Peyer's patch (tissue), 4 donors: ENCODE data around the gene VAMP4. TPM values are rescaled to one million over a fixed set of nuclear protein-coding genes. Genes with fewer than 3 reads are reported as not detected.

Experiments used
- DNase-seq, 3 donors: peaks; one replicate each; pipeline ENCODE4 v3.0.0-alpha.2; 2017 to 2019
- H3K27ac ChIP-seq, 4 donors: fragments of 200-600 bp; sonication (generic); one replicate each; pipeline ENCODE4 v1.5.1; 2016 to 2019
- H3K27me3 ChIP-seq, 2 donors: fragments of 200-600 bp; sonication (generic); one replicate each; pipeline ENCODE4 v1.5.1; 2019
- H3K36me3 ChIP-seq, 3 donors: fragments of 200-600 bp; sonication (generic); one replicate each; pipeline ENCODE4 v1.5.1; 2016 to 2019
- H3K4me1 ChIP-seq, 4 donors: fragments of 200-600 bp; sonication (generic); one replicate each; pipeline ENCODE4 v1.5.1; 2016 to 2019
- H3K4me3 ChIP-seq, 4 donors: fragments of 200-600 bp; sonication (generic); 1 replicate in 3 of 4; 2 replicates in 1 of 4; pipeline ENCODE4 v1.5.1; 2016 to 2019; ENCODE audit warnings: mild to moderate bottlenecking in 1 of 4
- H3K9me3 ChIP-seq, 4 donors: fragments of 200-600 bp; sonication (generic); one replicate each; pipeline ENCODE4 v1.5.1; 2016 to 2019; ENCODE audit warnings: mild to moderate bottlenecking in 1 of 4
- CTCF ChIP-seq, 6 experiments: fragments of 450-650 bp in 4 of 6; fragments of 200-600 bp in 2 of 6; sonication (generic) in 1 of 6; IDR thresholded peaks; one replicate each; pipeline ENCODE4 v1.5.1; 2017 to 2019; ENCODE audit warnings: antibody characterized with exemption in 6 of 6, mild to moderate bottlenecking in 3 of 6, moderate library complexity in 1 of 6
- POLR2A ChIP-seq, 2 donors: fragments of 450-650 bp; IDR thresholded peaks; one replicate each; pipeline ENCODE4 v1.5.1; 2017; ENCODE audit warnings: antibody characterized with exemption in 2 of 2, mild to moderate bottlenecking in 2 of 2, moderate library complexity in 2 of 2
- total RNA-seq, 4 donors: library from RNA; depleted of rRNA; stranded (reverse); fragments of >200 nt; gene quantifications; one replicate each; pipeline ENCODE4 v1.1.0, GENCODE V29; 2016

Gene VAMP4
- total RNA-seq, 4 donors from 2014 or later, result 8.0 to 12.1 (median 10.3) TPM

DNA sequence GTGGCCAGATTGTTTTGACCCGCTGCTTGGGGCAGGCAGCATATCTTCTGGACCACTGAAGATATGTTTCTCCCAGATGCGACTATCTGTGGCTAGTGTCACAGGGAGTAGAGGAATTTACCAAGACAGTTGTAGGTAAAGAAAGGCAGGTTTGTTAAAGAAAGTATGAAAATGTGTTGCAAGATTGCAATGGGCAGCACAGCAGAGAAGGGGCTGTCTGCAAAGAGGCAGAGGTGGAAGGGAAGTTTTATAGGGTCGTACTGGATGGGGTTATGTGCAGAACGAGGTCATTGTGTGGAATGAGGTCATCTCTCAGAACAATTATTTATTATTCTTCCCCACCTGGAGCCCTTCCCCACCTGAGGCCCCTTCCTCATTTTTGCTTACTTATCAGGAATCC is 15.0 kb upstream of the VAMP4 start:
- Histone ChIP-seq H3K27me3 (no peaks in the 10 kb centered on the region), H3K27ac (no peak overlapping the region), H3K36me3 (no peaks in the 10 kb centered on the region), H3K9me3 (no peaks in the 10 kb centered on the region), H3K4me1 (no peaks in the 10 kb centered on the region), H3K4me3 (no peak overlapping the region)
- no peak for DNase-seq
- TF ChIP-seq CTCF (IDR thresholded peaks at IDR 0.05), result no peak
- no peak for TF ChIP-seq POLR2A (IDR thresholded peaks at IDR 0.05)

- Histone ChIP-seq H3K9me3 (no peaks in the 10 kb centered on the region), H3K4me1 (no peaks in the 10 kb centered on the region), H3K27me3 (no peaks in the 10 kb centered on the region), H3K36me3 (no peaks in the 10 kb centered on the region), H3K27ac (no peak overlapping the region), H3K4me3 (no peak overlapping the region)
- TF ChIP-seq CTCF (IDR thresholded peaks at IDR 0.05) (no peak), POLR2A (IDR thresholded peaks at IDR 0.05) (no peak)
- no peak for DNase-seq
These were observed 13.1 kb upstream of the VAMP4 start for GRCh38 chr1:171754971-171755370.

DNA sequence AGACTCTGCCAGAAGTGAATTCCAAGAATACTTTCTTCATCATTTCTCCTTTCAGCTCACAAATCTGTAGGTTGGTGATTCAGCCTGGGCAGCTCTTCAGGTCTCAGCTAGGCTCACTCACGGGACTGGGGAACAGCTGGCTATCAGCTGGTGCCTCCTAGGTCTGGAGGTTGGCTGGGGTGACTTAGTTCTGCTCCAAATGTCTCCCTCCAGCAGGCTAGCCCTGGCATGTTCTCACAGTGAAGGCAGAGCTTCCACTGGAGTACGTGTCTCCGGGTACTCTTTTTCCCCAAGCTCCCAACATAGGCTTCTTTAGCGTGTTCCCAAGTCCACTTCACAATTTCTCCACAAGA is 12.5 kb upstream of the VAMP4 start:
- TF ChIP-seq CTCF (IDR thresholded peaks at IDR 0.05), result no peak
- TF ChIP-seq POLR2A (IDR thresholded peaks at IDR 0.05), result no peak
- no peak for DNase-seq
- no peak overlapping the region for H3K27ac ChIP-seq

GRCh38 chr1:171753685-171754352 is 12.0 kb upstream of the VAMP4 start:
- H3K4me3 ChIP-seq, result no peak overlapping the region
- H3K9me3 ChIP-seq, result no peaks in the 10 kb centered on the region
- DNase-seq, result no peak
- H3K27me3 ChIP-seq, result no peaks in the 10 kb centered on the region
- H3K27ac ChIP-seq, result no peak overlapping the region
- TF ChIP-seq POLR2A (IDR thresholded peaks at IDR 0.05), result no peak
- H3K4me1 ChIP-seq, result no peaks in the 10 kb centered on the region
- H3K36me3 ChIP-seq, result no peaks in the 10 kb centered on the region

More for the DNA sequence above, 12.5 kb upstream of the VAMP4 start:
- no peaks in the 10 kb centered on the region for H3K36me3 ChIP-seq
- H3K27me3 ChIP-seq, result no peaks in the 10 kb centered on the region
- no peak overlapping the region for H3K4me3 ChIP-seq
- no peaks in the 10 kb centered on the region for H3K4me1 ChIP-seq
- no peaks in the 10 kb centered on the region for H3K9me3 ChIP-seq

- Histone ChIP-seq H3K4me3 (no peak overlapping the region), H3K27ac (no peak overlapping the region), H3K9me3 (no peaks in the 10 kb centered on the region), H3K4me1 (no peaks in the 10 kb centered on the region), H3K27me3 (no peaks in the 10 kb centered on the region), H3K36me3 (no peaks in the 10 kb centered on the region)
- TF ChIP-seq POLR2A (IDR thresholded peaks at IDR 0.05) (no peak), CTCF (IDR thresholded peaks at IDR 0.05) (no peak)
- DNase-seq, result no peak
These were observed 11.3 kb upstream of the VAMP4 start for GRCh38 chr1:171753182-171753581.

DNA sequence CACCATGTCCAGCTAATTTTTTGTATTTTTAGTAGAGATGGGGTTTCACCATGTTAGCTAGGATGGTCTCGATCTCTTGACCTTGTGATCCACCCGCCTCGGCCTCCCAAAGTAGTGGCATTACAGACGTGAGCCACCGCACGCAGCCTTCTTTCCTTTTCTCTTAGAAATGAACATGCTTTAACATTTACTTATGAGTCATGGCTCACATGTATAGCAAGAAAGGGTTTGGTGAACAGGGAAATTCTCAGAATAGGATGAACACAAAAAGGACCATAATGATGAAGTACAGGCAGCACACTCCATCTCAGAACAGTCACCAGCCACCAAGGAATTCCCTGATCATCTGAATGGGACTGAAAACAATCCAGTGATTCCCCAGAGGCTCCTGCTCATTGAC is 9.4 kb upstream of the VAMP4 start:
- no peaks in the 10 kb centered on the region for H3K27me3 ChIP-seq
- DNase-seq, result no peak
- no peaks in the 10 kb centered on the region for H3K9me3 ChIP-seq
- H3K4me3 ChIP-seq, result no peak overlapping the region
- H3K36me3 ChIP-seq, result no peaks in the 10 kb centered on the region
- no peak overlapping the region for H3K27ac ChIP-seq
- H3K4me1 ChIP-seq, result no peaks in the 10 kb centered on the region
- TF ChIP-seq CTCF (IDR thresholded peaks at IDR 0.05) (no peak), POLR2A (IDR thresholded peaks at IDR 0.05) (no peak)
